ENCODE measurements around the gene NCKAP5L. TPM values are rescaled to one million over a fixed set of nuclear protein-coding genes. Genes with fewer than 3 reads are reported as not detected.
A peak's percentile ranks its signal among the peaks of the same experiment; 100 is the strongest.

The NCKAP5L gene
- total RNA-seq, 1 donor: 40.5 TPM

- peaks cover 27% of the 10 kb centered on the region for H4K20me1 ChIP-seq (ENCODE audit: insufficient read depth, low read length)
- peaks cover 73% of the 10 kb centered on the region for H3K36me3 ChIP-seq (ENCODE audit: insufficient read depth, low read length)
- TF ChIP-seq, protein P1, sequence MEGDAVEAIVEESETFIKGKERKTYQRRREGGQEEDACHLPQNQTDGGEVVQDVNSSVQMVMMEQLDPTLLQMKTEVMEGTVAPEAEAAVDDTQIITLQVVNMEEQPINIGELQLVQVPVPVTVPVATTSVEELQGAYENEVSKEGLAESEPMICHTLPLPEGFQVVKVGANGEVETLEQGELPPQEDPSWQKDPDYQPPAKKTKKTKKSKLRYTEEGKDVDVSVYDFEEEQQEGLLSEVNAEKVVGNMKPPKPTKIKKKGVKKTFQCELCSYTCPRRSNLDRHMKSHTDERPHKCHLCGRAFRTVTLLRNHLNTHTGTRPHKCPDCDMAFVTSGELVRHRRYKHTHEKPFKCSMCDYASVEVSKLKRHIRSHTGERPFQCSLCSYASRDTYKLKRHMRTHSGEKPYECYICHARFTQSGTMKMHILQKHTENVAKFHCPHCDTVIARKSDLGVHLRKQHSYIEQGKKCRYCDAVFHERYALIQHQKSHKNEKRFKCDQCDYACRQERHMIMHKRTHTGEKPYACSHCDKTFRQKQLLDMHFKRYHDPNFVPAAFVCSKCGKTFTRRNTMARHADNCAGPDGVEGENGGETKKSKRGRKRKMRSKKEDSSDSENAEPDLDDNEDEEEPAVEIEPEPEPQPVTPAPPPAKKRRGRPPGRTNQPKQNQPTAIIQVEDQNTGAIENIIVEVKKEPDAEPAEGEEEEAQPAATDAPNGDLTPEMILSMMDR (IDR thresholded peaks at IDR 0.05; ENCODE audit: extremely low read depth, low read depth, low read length): no peak
Measured at GRCh38 chr12:49762468-49762847, 65.8 kb downstream of the NCKAP5L start.

GRCh38 chr12:49761677-49762467 is 66.3 kb downstream of the NCKAP5L start:
- no peak for DNase-seq (ENCODE audit: insufficient read length, low spot score, missing footprints)
- H3K27me3 ChIP-seq (ENCODE audit: insufficient read depth, low read length): no peaks in the 10 kb centered on the region
- peaks cover 32% of the 10 kb centered on the region for H4K20me1 ChIP-seq (ENCODE audit: insufficient read depth, low read length)
- no peak overlapping the region for H2AFZ ChIP-seq (ENCODE audit: low read length)
- H3K4me3 ChIP-seq (ENCODE audit: insufficient read depth, low read length): no peak overlapping the region
- H3K9me3 ChIP-seq (ENCODE audit: low read depth, low read length): no peaks in the 10 kb centered on the region
- peaks cover 78% of the 10 kb centered on the region for H3K36me3 ChIP-seq (ENCODE audit: insufficient read depth, low read length)
- peaks cover 22% of the 10 kb centered on the region for H3K79me2 ChIP-seq (ENCODE audit: insufficient read depth, low read length)
- no peaks in the 10 kb centered on the region for H3K4me1 ChIP-seq (ENCODE audit: insufficient read depth, low read length)
- no peak overlapping the region for H3K27ac ChIP-seq (ENCODE audit: low read depth, low read length)
- no peak overlapping the region for H3K4me2 ChIP-seq (ENCODE audit: insufficient read depth, low read length)
- TF ChIP-seq, protein P1 (IDR thresholded peaks at IDR 0.05; ENCODE audit: extremely low read depth, low read depth, low read length): no peak

More at GRCh38 chr12:49762468-49762847, 65.8 kb downstream of the NCKAP5L start:
- H3K79me2 ChIP-seq (ENCODE audit: insufficient read depth, low read length): peaks cover 16% of the 10 kb centered on the region
- H3K4me2 ChIP-seq (ENCODE audit: insufficient read depth, low read length): no peak overlapping the region
- no peak overlapping the region for H2AFZ ChIP-seq (ENCODE audit: low read length)
- H3K27me3 ChIP-seq (ENCODE audit: insufficient read depth, low read length): no peaks in the 10 kb centered on the region
- no peak overlapping the region for H3K27ac ChIP-seq (ENCODE audit: low read depth, low read length)
- no peaks in the 10 kb centered on the region for H3K4me1 ChIP-seq (ENCODE audit: insufficient read depth, low read length)
- H3K4me3 ChIP-seq (ENCODE audit: insufficient read depth, low read length): no peak overlapping the region
- no peak for DNase-seq (ENCODE audit: insufficient read length, low spot score, missing footprints)
- H3K9me3 ChIP-seq (ENCODE audit: low read depth, low read length): no peaks in the 10 kb centered on the region

GRCh38 chr12:49750996-49751393 is 77.2 kb downstream of the NCKAP5L start:
- Histone ChIP-seq H3K4me3 (ENCODE audit: insufficient read depth, low read length) (no peak overlapping the region), H4K20me1 (ENCODE audit: insufficient read depth, low read length) (peaks cover 85% of the 10 kb centered on the region), H3K79me2 (ENCODE audit: insufficient read depth, low read length) (peaks cover 98% of the 10 kb centered on the region), H3K4me1 (ENCODE audit: insufficient read depth, low read length) (peaks cover 26% of the 10 kb centered on the region), H2AFZ (ENCODE audit: low read length) (no peak overlapping the region), H3K36me3 (ENCODE audit: insufficient read depth, low read length) (peaks cover 39% of the 10 kb centered on the region), H3K9me3 (ENCODE audit: low read depth, low read length) (no peaks in the 10 kb centered on the region), H3K27ac (ENCODE audit: low read depth, low read length) (peak overlapping the region; percentile 1), H3K27me3 (ENCODE audit: insufficient read depth, low read length) (no peaks in the 10 kb centered on the region), H3K4me2 (ENCODE audit: insufficient read depth, low read length) (no peak overlapping the region)
- DNase-seq (ENCODE audit: insufficient read length, low spot score, missing footprints): no peak
- TF ChIP-seq, protein P1 (IDR thresholded peaks at IDR 0.05; ENCODE audit: extremely low read depth, low read depth, low read length): no peak

Data from osteoblast (primary cell).